Iris pigment epithelial cell (primary cell): ENCODE data around the gene GM2A.

Source experiments
- DNase-seq: peaks from one replicate; pipeline ENCODE4 v3.0.0-alpha.2; 2011; ENCODE audit warnings: low read depth

Gene GM2A

GRCh38 chr5:151252762-151253604 lies at the start of gene GM2A:
Gene GM2A, plus strand, starts transcription at chr5:151253185. Its CDS starts 32 bp downstream, at chr5:151253217.
- peak; percentile 100 for DNase-seq

- no peak for DNase-seq
Measured at GRCh38 chr5:151204051-151204450, 48.9 kb upstream of the GM2A start.

- no peak for DNase-seq
Measured at GRCh38 chr5:151205411-151205810, 47.6 kb upstream of the GM2A start.

DNA sequence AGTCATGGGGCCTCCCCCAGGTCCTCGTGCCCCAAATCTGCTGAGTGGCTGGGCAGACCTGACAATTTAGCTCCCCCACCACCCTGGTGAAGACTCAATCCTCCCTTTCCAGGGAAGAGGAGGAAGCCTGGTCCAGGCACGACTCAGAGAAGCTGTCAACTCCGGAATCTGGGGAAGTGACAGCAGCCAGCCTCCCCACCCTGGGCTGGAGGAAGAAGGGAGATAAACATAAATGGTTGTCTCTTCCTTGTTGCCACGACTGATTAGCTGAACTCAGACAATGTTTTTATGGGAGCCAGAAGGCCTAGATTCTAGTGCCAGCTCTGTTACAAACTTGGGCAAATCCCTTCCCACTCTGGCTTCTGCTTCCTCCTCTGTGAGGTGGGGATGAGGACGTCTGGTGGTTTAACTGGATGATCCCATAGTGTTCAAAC lies 44.5 kb upstream of the GM2A start:
- DNase-seq, result no peak

- no peak for DNase-seq
Measured at GRCh38 chr5:151212406-151212798, 40.6 kb upstream of the GM2A start.

- DNase-seq, result peak; percentile 82
Measured at GRCh38 chr5:151213803-151214613, 39.0 kb upstream of the GM2A start.

GRCh38 chr5:151214614-151215545 lies 38.1 kb upstream of the GM2A start:
- no peak for DNase-seq

GRCh38 chr5:151215546-151215880 lies 37.5 kb upstream of the GM2A start:
- no peak for DNase-seq

- DNase-seq, result no peak
Measured at GRCh38 chr5:151216781-151217180, 36.2 kb upstream of the GM2A start.

GRCh38 chr5:151218177-151218576 lies 34.8 kb upstream of the GM2A start:
- no peak for DNase-seq

- no peak for DNase-seq
Measured at GRCh38 chr5:151219138-151219537, 33.8 kb upstream of the GM2A start.

- peak; percentile 26 for DNase-seq
Measured at GRCh38 chr5:151219789-151220188, 33.2 kb upstream of the GM2A start.

DNA sequence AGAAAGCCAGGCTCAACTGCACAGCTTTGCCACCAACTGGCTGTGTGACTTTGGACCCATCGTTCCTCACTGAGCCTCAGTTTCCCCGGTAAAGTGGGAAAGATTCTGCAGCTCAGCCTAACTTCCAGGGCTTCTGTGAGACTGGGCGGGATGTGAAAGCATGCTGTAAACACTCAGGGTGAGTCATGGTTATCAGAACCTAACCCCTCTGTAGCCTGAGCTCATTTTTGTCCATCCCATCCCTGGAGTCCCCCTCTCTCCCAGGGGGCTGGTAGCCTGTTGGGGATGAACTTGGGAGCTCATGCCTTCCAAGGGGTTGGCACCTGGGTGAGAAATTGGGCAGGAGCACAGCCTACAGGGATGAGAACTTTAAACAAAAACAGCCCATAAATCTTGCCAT lies 31.4 kb upstream of the GM2A start:
- peak; percentile 62 for DNase-seq

DNA sequence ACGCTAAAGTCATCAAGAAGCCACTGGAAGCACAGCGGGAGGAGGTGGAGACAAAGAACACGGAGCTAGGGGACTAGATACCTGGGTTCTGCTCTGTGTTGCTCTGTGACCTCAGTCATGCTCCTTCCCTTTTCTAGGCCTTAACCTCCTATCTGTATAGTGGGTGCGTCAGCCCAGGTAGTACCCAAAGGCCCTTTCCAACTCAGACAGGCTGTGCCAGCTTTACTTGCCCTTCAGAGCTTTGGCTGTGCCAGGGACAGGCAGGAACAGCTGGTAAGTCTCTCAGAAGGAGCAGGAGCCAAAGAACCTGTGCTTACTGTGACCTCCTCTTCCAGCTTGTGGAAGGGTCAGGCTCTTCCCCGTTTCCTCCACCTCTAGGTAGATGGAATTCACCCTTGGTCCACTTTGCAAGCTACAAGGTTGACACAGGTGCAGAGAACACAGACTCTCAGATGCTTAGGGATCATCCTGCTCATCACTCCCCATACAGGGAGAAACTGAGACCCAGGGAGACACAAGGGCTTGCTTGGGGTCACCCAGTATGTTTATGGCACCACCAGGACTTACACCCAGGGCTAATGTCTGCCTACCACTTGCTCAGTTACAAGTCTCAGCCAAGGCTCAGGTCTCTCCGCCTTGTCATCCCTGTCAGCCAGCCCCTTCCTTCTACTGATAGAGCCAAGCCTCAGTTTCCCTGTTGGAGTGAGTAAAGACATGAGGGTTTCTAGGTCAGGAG lies 30.8 kb upstream of the GM2A start:
- DNase-seq, result no peak

- peak; percentile 14 for DNase-seq
Measured at GRCh38 chr5:151222790-151223446, 30.1 kb upstream of the GM2A start.

DNA sequence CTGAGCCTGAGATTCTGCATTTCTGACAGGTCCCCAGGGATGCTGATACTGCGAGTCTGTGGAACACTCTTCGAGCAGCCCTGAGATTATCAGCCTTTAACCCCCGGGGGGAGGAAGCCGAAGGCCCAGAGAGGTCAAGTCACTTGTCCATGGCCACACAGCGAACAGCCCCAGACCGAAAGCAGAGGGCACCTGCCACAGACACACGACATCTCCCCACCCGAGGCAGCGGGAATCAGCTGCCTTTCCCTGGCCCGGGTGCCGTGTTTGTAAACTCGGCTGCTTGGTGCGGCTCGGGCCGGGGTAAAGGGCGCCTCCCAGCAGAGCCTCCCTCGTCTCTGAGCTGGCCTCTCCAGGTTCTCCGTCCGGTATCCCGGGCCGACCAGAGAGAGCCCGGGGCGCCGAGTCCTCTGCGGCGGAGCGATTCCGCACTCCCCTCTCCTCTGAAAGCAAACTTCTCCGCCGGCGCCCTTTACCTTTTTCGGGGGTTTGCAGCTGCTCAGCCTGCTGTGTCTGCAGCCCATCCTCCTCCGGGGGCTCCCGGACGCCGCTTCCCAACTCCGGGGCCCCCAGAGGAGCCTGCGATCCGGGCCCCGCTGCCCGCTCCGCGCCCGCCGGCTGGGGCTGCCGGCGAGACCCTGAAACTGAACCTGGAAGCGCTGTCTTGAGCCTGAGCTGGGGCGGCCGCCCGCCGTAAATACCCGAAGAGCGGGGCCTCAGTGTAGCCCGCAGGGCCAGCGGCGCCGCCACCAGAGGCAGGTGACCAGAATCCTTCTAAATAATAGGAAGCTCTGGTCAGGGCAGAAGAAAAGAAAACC lies 29.3 kb upstream of the GM2A start, which contains the start of gene CCDC69:
Gene CCDC69 (minus strand): TSS at position 646 of the 818 bp plus-strand sequence. CDS start 122 bp downstream, at position 524.
- DNase-seq, result peak; percentile 74

DNA sequence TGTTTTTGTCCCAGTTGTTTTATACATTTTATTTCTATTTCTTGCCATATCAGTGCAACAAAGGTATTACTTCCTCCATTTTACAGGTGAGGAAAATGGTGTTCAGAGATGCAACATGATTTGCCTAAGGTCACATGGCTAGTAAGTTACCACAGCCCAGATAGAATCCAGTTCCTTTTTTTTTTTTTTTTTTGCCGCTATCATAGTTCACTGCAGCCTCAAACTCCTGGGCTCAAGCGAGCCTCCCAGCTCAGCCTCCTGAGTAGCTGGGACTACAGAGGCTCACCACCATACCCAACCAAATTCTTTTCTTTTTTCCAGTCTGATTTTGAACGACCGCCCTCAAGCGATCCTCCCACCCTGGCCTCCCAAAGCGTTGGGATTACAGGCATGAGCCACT lies 28.6 kb upstream of the GM2A start:
- no peak for DNase-seq

GRCh38 chr5:151225071-151225470 lies 27.9 kb upstream of the GM2A start:
- DNase-seq, result no peak

DNA sequence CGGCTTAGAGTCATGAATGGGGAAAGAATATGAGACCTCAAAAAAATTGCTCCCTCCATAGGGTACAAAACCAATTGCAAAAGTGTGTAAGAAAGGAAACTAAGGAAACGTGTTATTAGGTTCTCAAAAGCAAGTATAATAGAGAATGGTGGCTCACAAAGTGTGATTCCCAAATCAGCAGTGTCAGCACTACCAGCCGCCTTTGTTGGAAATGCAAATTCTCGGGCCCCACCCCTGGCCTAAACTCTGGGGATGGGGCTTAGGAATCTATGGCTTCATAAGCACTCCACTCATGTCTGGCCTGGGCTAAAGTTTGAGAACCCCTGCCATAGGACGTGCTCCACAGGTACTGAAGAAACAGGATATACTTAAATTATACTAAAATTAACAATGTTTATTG lies 27.5 kb upstream of the GM2A start:
- DNase-seq, result no peak

- peak; percentile 46 for DNase-seq
Measured at GRCh38 chr5:151227918-151228447, 25.0 kb upstream of the GM2A start.
